Activated T-cell treated with anti-CD3 and anti-CD28 coated beads for 1 hour (primary cell): ENCODE measurements around the gene DDX5.
"Not testable (repeated sequence)": the region's sequence is repeated elsewhere in the genome, so short reads cannot be mapped to it uniquely, and the experiment has no call there.

Experiments
- DNase-seq: peaks from one replicate; pipeline ENCODE4 v3.0.0-alpha.2; 2020; ENCODE audit warnings: low read depth

Gene DDX5

GRCh38 chr17:64492481-64493109 is 13.5 kb downstream of the DDX5 start:
- DNase-seq: no peak

GRCh38 chr17:64491994-64492393 is 14.1 kb downstream of the DDX5 start:
- DNase-seq: no peak

- peak; percentile 31 for DNase-seq
These were observed 14.8 kb downstream of the DDX5 start for GRCh38 chr17:64491034-64491860.

GRCh38 chr17:64488301-64488700 is 17.8 kb downstream of the DDX5 start:
- no peak for DNase-seq

- no peak for DNase-seq
These were observed 21.7 kb downstream of the DDX5 start for GRCh38 chr17:64484380-64484779.

GRCh38 chr17:64480951-64481350 is 25.1 kb downstream of the DDX5 start:
- no peak for DNase-seq

- DNase-seq: no peak
These were observed 28.2 kb downstream of the DDX5 start for GRCh38 chr17:64477849-64478248.

GRCh38 chr17:64472564-64472963 is 33.5 kb downstream of the DDX5 start:
- DNase-seq: no peak

GRCh38 chr17:64471440-64471839 is 34.6 kb downstream of the DDX5 start:
- no peak for DNase-seq

GRCh38 chr17:64470625-64471024 is 35.5 kb downstream of the DDX5 start:
- no peak for DNase-seq

GRCh38 chr17:64466834-64467233 is 39.3 kb downstream of the DDX5 start:
- DNase-seq: not testable (repeated sequence)

GRCh38 chr17:64466019-64466735 is 39.9 kb downstream of the DDX5 start:
- no peak for DNase-seq

GRCh38 chr17:64461788-64462187 is 44.3 kb downstream of the DDX5 start:
- DNase-seq: no peak

- no peak for DNase-seq
These were observed 45.1 kb downstream of the DDX5 start for GRCh38 chr17:64460955-64461354.

GRCh38 chr17:64459818-64460217 is 46.3 kb downstream of the DDX5 start:
- not testable (repeated sequence) for DNase-seq

- no peak for DNase-seq
These were observed 46.8 kb downstream of the DDX5 start for GRCh38 chr17:64459284-64459747.

GRCh38 chr17:64458756-64459155 is 47.3 kb downstream of the DDX5 start:
- DNase-seq: no peak

GRCh38 chr17:64457156-64457555 is 48.9 kb downstream of the DDX5 start:
- DNase-seq: no peak

GRCh38 chr17:64455993-64456885 is 49.9 kb downstream of the DDX5 start:
- no peak for DNase-seq

GRCh38 chr17:64449545-64449944 is 56.5 kb downstream of the DDX5 start:
- DNase-seq: no peak

GRCh38 chr17:64448665-64449512 is 57.2 kb downstream of the DDX5 start, which contains the start of gene MILR1:
MILR1 (plus strand) TSS chr17:64449115; CDS start chr17:64449169, 54 bp downstream.
- DNase-seq: no peak
